HL-60/S4 treated with phorbol 12-myristate 13-acetate at 8.2 ng/mL for 4 days and 3 days (cell line): ENCODE measurements around the gene TST.
"Not testable (repeated sequence)": the region's sequence is repeated elsewhere in the genome, so short reads cannot be mapped to it uniquely, and the experiment has no call there.

ENCODE experiments used
- in situ Hi-C: fragments of 300-500 bp; cut with MboI; formaldehyde crosslinking; loops from 2 replicates; pipeline ENCODE4 v1.15.0; 2022; ENCODE audit warnings: low sequenced_read_pairs

Gene TST

DNA sequence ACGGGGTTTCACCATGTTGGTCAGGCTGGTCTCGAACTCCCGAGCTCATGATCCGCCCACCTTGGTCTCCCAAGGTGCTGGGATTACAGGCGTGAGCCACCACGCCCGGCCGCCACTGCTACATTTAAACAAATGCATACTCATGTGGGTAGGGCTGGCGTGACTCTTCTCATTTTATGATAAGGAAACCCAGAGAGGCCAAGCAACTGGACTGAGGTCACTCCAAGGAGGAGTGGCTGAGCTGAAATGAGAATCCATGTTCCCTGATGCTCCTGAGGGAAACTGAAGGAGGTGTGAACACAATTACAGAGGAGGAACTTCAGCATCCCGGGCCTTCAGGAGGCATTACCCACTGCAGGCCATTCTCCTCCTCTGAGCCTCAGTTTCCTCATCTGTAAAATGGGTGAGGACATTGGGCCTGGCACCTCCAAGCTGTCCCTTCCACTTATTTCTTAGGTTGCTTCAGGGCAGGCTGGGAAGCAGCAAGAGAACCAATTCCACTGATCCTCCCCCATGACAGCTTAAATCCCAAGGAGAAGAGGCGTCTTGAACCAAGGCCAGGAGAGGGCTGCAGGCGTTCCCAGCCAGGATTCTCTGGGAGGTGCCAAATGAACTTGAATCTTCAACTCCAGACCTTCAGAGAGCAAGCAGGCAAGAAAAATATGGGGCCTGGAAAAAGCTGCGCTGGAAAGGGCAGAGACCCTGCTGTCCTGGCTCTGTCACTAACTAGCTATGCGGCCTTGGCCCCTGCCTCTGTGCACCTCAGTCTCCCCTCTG is 2.9 kb downstream of the TST start:
- in situ Hi-C loops, result no loop called here

- in situ Hi-C loops, result no loop called here
Measured at GRCh38 chr22:37015587-37015878, 3.7 kb downstream of the TST start.

- in situ Hi-C loops, result no loop called here
Measured at GRCh38 chr22:37014835-37015586, 4.2 kb downstream of the TST start.

DNA sequence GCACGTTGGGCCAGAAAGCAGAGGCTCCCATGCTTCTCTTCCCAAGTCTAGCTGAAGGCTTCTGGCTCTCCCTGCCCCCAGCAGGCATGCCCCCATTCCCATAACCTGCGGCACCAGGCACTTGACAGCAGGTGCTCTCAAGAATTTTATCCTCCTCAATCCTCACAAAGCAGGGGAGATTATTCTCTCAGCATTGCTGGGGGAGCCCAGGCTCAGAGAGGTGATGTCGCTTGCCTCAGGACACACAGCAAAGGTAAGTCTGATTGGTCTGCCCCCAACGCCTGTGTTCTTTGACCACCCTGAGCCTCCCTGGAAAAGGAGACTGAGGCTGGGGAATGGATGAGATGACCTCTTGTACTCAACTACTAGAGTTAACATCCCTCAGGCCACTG is 4.8 kb downstream of the TST start:
- in situ Hi-C loops, result no loop called here

- in situ Hi-C loops, result no loop called here
Measured at GRCh38 chr22:37012956-37013355, 6.3 kb downstream of the TST start.

GRCh38 chr22:37012262-37012904 is 6.9 kb downstream of the TST start:
- in situ Hi-C loops, result no loop called here

- in situ Hi-C loops, result no loop called here
Measured at GRCh38 chr22:37011472-37011871, 7.8 kb downstream of the TST start.

DNA sequence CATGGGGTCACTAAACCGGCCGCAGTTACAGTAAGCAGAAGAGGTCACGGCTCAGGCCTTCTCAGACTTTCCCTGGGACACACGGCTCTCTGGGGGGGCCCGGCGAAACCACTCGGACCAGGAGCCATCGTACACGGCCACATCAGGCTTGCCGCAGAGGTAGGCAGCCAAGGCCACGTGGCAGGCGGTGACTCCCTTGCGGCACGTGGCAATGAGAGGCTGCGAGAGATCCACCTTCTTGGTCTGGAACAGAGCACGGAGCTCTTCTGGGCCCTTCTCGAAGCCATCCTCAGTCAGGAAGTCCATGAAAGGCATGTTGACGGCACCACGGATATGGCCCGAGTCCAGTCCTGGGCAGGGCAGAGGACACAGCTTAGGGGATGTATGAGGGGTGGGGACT is 8.3 kb downstream of the TST start:
- in situ Hi-C loops, result no loop called here

GRCh38 chr22:37010174-37010573 is 9.1 kb downstream of the TST start:
- in situ Hi-C loops, result no loop called here

DNA sequence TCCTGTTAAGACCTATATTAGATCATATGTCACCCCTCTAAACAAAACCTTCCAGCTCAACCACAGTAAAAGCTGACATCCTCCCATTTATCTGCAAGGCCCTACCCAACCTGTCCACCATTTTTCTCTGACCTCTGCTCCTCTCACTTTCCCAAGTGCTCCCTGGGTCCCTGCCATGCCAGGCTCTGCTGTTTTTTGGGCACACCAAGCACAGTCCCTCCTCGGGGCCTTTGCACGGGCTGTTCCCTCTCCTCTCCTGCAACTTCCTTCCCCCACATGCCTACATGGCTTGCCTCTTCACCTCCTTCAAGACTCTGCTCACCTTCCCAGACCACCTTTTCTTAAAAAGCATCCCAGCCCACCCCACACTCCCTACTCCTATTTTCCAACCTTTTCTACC is 9.8 kb downstream of the TST start:
- in situ Hi-C loops, result no loop called here

DNA sequence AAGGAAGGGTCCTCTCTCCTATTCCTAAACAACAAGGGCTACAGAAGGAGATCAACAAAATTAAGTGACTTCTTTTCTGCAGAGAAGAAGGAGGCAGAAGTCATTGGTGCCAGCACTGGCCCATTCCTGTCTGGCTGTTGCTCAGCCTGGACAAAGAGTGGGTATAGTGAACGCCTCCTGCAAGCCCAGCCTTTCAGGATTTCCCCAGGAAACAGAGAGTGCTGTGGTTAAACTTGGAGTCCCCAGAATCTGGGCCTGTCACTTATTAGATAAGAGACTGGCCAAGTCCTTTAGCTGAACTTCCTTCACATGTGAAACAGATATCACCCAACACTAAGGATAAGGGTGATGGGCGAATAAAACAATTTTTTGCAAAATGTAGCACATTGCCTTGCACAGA is 10.9 kb downstream of the TST start:
- in situ Hi-C loops, result no loop called here

DNA sequence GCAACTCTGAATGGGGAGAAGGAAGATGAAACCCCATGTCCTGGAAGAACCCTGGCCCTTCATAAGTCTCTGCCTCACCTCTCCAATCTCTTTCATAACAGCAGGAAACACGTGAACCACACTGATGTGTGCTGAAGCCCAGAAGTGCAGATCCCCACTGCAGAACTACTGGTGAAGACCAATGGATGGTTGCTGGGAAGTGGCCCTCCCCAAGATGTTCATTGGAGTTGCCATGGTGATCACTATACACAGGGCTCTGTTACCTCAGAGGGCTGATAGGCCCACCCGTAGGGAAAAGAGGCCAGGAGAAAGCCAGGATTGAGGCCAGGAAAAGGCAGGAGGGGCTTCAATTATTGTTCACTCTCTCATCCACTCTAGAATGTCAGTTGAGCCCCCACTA is 11.6 kb downstream of the TST start:
- in situ Hi-C loops, result no loop called here

DNA sequence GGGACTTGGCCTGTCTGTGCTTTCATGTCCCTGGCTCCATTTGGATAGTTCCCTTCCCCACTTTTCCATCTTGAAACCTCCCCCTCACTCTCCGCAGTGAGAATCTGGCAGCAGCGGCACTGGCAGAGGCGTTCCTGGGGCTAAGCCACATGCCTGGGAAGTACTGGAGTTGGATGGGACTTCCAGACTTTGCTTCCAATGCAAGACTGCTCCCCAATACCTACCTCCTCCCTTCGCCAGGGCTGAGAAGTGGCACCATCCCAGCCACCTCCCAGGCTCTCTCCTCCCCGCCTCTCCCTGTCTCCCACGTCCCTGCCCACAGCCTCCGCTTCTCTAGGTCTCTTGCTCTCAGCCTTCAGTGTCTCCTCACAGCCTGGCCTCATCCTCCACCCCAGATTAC is 16.6 kb downstream of the TST start:
- in situ Hi-C loops, result no loop called here

DNA sequence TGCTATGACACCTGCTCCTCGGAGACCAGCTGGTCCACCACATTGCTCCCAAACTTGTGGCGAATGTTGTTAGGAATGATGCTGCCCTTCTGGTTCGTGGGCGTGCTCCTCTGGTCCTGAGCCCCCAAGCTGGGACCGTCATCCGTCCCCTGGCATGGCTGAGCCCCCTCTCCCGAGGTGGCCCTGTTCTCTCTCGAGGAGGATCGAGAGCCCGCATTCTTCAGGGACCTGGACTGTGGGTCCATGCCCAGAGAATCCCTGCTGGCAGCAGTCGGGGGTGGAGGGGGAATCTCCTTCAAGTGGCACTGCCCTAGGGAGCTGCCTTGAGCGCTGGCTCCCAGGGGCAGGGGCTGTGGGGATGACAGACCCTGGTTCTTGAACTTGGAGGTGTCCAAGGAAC is 17.4 kb downstream of the TST start:
- in situ Hi-C loops, result no loop called here

DNA sequence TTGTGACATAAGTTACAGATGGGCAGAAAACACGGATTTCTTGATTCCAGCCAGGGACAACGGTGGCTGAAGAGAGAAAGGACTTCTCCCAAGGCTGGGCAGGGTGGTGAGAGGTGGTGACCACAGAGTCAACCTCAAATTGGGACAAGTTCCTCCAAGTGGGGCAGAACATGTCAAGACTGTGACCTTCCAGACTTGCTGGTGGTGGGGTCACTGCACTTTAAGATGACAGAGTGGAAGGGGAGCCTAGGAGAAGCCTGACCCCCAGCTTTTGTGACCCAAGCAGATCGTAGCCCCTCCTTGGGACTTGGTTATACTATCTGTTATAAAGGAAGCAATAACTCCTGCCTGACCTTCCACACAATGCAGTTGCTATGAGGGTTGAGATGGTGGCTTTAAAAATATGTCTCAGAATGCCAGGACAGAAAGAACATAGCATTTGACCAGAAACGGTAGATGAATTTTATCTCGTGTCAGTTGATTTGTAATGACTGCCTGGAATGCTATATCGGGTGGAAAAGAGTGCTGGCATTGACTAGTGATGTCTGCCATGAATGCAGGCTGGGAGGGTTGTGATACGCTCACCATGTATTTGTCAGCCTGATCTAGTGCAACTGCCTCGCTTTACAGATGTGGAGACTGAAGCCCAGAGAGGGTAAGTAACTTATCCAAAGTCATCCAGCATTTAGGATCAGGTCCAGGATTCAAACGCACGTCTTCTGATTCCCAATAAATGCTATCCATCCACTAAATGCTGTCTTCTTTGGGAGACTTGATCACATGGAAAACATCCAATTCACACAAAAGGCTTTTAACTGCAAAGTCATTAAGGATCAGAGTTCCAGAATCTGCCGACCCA is 18.3 kb downstream of the TST start:
- in situ Hi-C loops, result no loop called here

GRCh38 chr22:36999463-36999862 is 19.8 kb downstream of the TST start:
- in situ Hi-C loops, result no loop called here

DNA sequence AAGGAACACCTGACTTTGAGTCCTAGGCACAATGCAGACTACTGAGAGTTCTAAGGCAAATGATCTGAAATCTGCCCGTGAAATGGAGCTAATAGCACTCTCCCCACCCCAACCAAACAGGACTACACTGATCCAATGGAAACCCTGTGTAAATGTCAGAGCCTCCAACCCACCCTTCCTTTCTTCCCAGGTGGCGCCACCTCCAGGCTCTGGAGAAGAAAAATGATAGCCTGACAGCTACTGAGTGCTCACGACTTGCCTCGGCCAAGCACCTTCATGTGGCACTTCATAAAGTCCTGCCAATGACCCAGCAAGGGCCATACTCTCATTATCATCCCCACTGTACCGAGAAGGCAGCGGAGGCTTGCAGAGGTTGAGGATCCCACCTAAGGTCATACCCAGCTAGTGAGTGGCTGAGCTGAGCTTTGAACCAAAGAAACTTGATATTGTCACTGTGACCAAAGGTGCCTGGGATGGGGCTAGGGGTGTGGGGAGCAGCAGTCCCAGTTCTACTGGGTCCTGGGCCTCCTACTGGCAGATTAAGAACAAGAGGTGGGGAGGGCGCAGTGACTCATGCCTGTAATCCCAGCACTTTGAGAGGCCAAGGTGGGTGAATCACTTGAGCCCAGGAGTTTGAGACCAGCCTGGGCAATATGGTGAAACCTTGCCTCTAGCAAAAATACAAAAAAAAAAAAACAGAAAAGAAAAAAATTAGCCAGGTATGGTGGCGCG is 20.5 kb downstream of the TST start:
- in situ Hi-C loops, result no loop called here

DNA sequence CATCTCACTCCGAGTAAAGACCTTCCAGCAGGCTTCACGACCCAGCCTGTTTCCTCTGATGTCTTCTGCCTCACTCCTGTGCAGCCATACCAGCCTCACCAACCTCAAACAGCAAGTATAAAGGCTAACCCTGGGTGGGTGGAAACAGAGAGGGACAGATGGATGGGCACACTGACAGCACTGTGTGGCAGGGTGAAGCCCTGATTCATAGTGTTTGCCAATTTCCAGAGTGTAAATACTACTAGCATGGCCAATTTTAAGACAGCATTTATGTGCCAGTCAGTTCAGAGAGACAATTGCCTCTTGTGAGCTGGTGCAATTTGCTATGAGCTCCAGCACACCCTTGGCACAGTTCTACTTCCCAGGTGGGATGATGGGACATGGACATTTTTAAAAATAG is 21.5 kb downstream of the TST start:
- in situ Hi-C loops, result no loop called here

- in situ Hi-C loops, result no loop called here
Measured at GRCh38 chr22:36991206-36991605, 28.0 kb downstream of the TST start.

DNA sequence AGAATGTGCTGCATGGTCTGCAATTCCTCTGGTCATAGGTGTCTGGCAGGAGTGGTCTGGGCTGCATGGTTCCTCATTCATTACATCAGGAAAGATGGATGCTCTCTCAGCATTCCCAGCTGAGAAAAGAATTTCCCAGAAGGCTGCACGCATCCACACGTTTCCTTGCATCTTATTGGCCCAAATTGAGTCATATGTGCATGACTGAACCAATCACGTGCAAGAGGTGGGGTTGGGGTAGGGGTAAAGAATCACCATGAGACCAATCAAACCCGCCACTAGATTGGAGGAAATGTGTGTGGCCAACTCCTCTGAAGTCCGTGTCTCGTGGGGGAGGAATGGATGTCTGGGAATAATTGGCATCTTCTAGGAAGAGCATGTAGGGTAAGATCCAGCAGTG is 28.8 kb downstream of the TST start:
- in situ Hi-C loops, result no loop called here

DNA sequence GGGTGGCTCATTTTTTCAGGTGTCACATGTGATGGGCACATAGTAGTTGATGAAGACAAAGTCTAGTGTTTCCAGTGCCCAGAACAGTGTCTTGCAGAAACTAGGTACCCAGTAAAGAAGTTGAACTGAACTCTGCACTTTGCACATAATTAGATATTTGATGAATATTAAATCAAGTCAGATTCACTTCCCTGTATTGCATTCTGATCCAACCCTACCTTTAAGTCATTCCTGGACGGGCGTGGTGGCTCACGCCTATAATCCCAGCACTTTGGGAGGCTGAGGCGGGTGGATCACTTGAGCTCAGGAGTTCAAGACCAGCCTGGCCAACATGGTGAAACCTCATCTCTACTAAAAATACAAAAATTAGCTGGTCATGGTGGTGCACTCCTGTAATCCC is 30.2 kb downstream of the TST start:
- in situ Hi-C loops, result not testable (repeated sequence)
